Endothelial cell of umbilical vein (primary cell): ENCODE measurements around the gene GIPR. TPM values are rescaled to one million over a fixed set of nuclear protein-coding genes. Genes with fewer than 3 reads are reported as not detected.
A peak's percentile ranks its signal among the peaks of the same experiment; 100 is the strongest.

Experiments used
- BruUV-seq: library from RNA; stranded (reverse); fragments of 400-500 nt; replicated peaks from 2 replicates; lab custom pipeline; 2021; lab: Mats Ljungman, UMichigan
- CTCF ChIA-PET: fragments of 300-600, 350-600 bp; sonication (Branson Sonifier 250); formaldehyde crosslinking; loops from one replicate; lab custom pipeline; 2021; ENCODE audit warnings: antibody characterized with exemption, inconsistent platforms; lab: Charles Lee
- POLR2A ChIA-PET: fragments of 300-600, 350-600 bp; sonication (Branson Sonifier 250); formaldehyde crosslinking; loops from one replicate; lab custom pipeline; 2021; ENCODE audit warnings: antibody characterized with exemption, inconsistent platforms; lab: Charles Lee
- DNase-seq: peaks from one replicate; pipeline ENCODE4 v3.0.0-alpha.2; 2011; ENCODE audit warnings: low read depth, low spot score
- FAIRE-seq: peaks from 2 replicates; lab custom pipeline; 2011; peaks lifted over from hg19 to GRCh38; lab: Jason Lieb, UNC
- H2AFZ ChIP-seq: 2 replicates; pipeline ENCODE4 v1.6.0; 2012; ENCODE audit warnings: low read depth, low read length, control low read depth, inconsistent platforms
- H3K27ac ChIP-seq: 2 replicates; pipeline ENCODE4 v1.5.1; 2011; ENCODE audit warnings: low read depth, mild to moderate bottlenecking, control low read depth, low read length, moderate library complexity; ENCODE audit not compliant: insufficient read depth
- H3K27me3 ChIP-seq, 2 experiments: 2 replicates each; pipeline versions ENCODE4 v1.6.0 to v1.6.1; 2011; ENCODE audit warnings: low read length in 2 of 2, mixed read lengths in 1 of 2; ENCODE audit not compliant: control insufficient read depth in 2 of 2, insufficient read depth in 2 of 2
- H3K36me3 ChIP-seq, 2 experiments: 2 replicates in 1 of 2; 3 replicates in 1 of 2; pipeline ENCODE4 v1.5.1; 2011; ENCODE audit warnings: low read length in 2 of 2, mild to moderate bottlenecking in 1 of 2, moderate library complexity in 1 of 2; ENCODE audit not compliant: control insufficient read depth in 2 of 2, insufficient read depth in 2 of 2; ENCODE audit errors: extremely low read depth in 1 of 2
- H3K4me1 ChIP-seq: 3 replicates; pipeline ENCODE4 v1.5.1; 2011; ENCODE audit warnings: mild to moderate bottlenecking, low read length; ENCODE audit not compliant: control insufficient read depth, insufficient read depth; ENCODE audit errors: extremely low read depth
- H3K4me2 ChIP-seq: 2 replicates; pipeline ENCODE4 v1.6.1; 2011; ENCODE audit warnings: low read length, control low read depth, mixed read lengths; ENCODE audit not compliant: insufficient read depth
- H3K4me3 ChIP-seq, 3 experiments: fragments of 200-600 bp in 1 of 3; sonication (generic), shearing (Covaris generic) in 1 of 3; replicated peaks in 1 of 3; 2 replicates each; pipeline ENCODE4 v1.5.1; 2011 to 2016; ENCODE audit warnings: control low read depth in 3 of 3, low read length in 3 of 3, mild to moderate bottlenecking in 2 of 3, inconsistent platforms in 1 of 3, low read depth in 1 of 3, moderate library complexity in 1 of 3; ENCODE audit not compliant: insufficient read depth in 1 of 3
- H3K79me2 ChIP-seq: 2 replicates; pipeline ENCODE4 v1.6.0; 2012; ENCODE audit warnings: low read length, inconsistent platforms; ENCODE audit not compliant: control insufficient read depth, insufficient read depth
- H3K9ac ChIP-seq: replicated peaks from 2 replicates; pipeline ENCODE3; 2011; ENCODE audit warnings: low read length, control low read depth; ENCODE audit not compliant: insufficient read depth; ENCODE audit errors: extremely low read depth
- H3K9me1 ChIP-seq: replicated peaks from 3 replicates; pipeline ENCODE4 v1.6.0; 2011; ENCODE audit warnings: mild to moderate bottlenecking, low read length; ENCODE audit not compliant: control insufficient read depth, insufficient read depth; ENCODE audit errors: extremely low read depth
- H3K9me3 ChIP-seq: replicated peaks from 2 replicates; pipeline ENCODE4 v1.5.1; 2012; ENCODE audit warnings: low read length, inconsistent platforms; ENCODE audit not compliant: control insufficient read depth, insufficient read depth
- H4K20me1 ChIP-seq: replicated peaks from 2 replicates; pipeline ENCODE3; 2011; ENCODE audit warnings: mild to moderate bottlenecking, low read length; ENCODE audit not compliant: control insufficient read depth, insufficient read depth; ENCODE audit errors: extremely low read depth
- EZH2 ChIP-seq: IDR thresholded peaks from 2 replicates; pipeline ENCODE4 v1.6.1; 2012; ENCODE audit warnings: borderline replicate concordance, low read depth, mild to moderate bottlenecking, moderate library complexity, low read length, inconsistent platforms; ENCODE audit not compliant: severe bottlenecking
- FOS ChIP-seq: IDR thresholded peaks from 2 replicates; pipeline ENCODE4 v1.6.1; 2011; ENCODE audit warnings: mild to moderate bottlenecking, low read length, moderate library complexity, borderline replicate concordance; ENCODE audit not compliant: insufficient read depth
- GATA2 ChIP-seq: IDR thresholded peaks from 2 replicates; pipeline ENCODE4 v1.7.0; 2011; ENCODE audit warnings: low read depth, mild to moderate bottlenecking, moderate library complexity, mixed read lengths, low read length; ENCODE audit not compliant: insufficient read length, insufficient read depth
- JUN ChIP-seq: IDR thresholded peaks from 2 replicates; pipeline ENCODE4 v1.6.1; 2011; ENCODE audit warnings: borderline replicate concordance, low read depth; ENCODE audit not compliant: insufficient read length, insufficient read depth
- MYC ChIP-seq: IDR thresholded peaks from one replicate; pipeline ENCODE4 v1.6.1; 2011; ENCODE audit warnings: mild to moderate bottlenecking, low read depth, low read length
- POLR2A ChIP-seq: IDR thresholded peaks from 2 replicates; pipeline ENCODE4 v1.6.1; 2012; ENCODE audit warnings: low read depth, mild to moderate bottlenecking, control low read depth, low read length
- POLR2AphosphoS5 ChIP-seq: IDR thresholded peaks from 2 replicates; pipeline ENCODE4 v1.6.1; 2012; ENCODE audit warnings: low read depth, mild to moderate bottlenecking, control low read depth, low read length, moderate library complexity; ENCODE audit not compliant: insufficient read depth
- dilution Hi-C: fragments of 300-500 bp; cut with MboI; formaldehyde crosslinking; loops from one replicate; pipeline ENCODE4 v1.15.0; 2019; ENCODE audit warnings: low sequenced_read_pairs; ENCODE audit not compliant: extremely low pct_ligation_motif_present
- intact Hi-C: fragments of 100-400 bp; cut with micrococcal nuclease; formaldehyde crosslinking; loops from one replicate; pipeline ENCODE4 v1.10.0; 2022
- polyA plus RNA-seq, 4 experiments: library from polyadenylated mRNA; depleted of rRNA in 3 of 4; stranded (reverse) in 3 of 4; unstranded in 1 of 4; fragments of >200 nt; gene quantifications; 2 replicates each; pipeline versions ENCODE4 v1.2.1 to v1.2.3, GENCODE V29; 2011 to 2012; ENCODE audit warnings: missing spikeins in 1 of 4
- total RNA-seq: library from RNA; stranded (reverse); gene quantifications from 2 replicates; pipeline ENCODE4 v1.2.3, GENCODE V29; 2021
- TF ChIP-seq, protein P1 (sequence below): IDR thresholded peaks from 2 replicates; pipeline ENCODE4 v1.6.1; 2011; ENCODE audit not compliant: insufficient read depth, insufficient read length
- TF ChIP-seq, protein P2 (sequence below), 2 donors: IDR thresholded peaks; 1 replicate in 1 of 2; 2 replicates in 1 of 2; pipeline ENCODE4 v1.5.1; 2011; ENCODE audit warnings: low read length in 2 of 2, mild to moderate bottlenecking in 2 of 2, moderate library complexity in 2 of 2, control low read depth in 1 of 2, inconsistent platforms in 1 of 2, low read depth in 1 of 2; ENCODE audit not compliant: insufficient read depth in 1 of 2; ENCODE audit errors: extremely low read depth in 1 of 2

The GIPR gene
- total and polyA plus RNA-seq, 2 donors (not counting 3 experiments of a cell fraction or from before 2014, with no cell fraction given): not detected

DNA sequence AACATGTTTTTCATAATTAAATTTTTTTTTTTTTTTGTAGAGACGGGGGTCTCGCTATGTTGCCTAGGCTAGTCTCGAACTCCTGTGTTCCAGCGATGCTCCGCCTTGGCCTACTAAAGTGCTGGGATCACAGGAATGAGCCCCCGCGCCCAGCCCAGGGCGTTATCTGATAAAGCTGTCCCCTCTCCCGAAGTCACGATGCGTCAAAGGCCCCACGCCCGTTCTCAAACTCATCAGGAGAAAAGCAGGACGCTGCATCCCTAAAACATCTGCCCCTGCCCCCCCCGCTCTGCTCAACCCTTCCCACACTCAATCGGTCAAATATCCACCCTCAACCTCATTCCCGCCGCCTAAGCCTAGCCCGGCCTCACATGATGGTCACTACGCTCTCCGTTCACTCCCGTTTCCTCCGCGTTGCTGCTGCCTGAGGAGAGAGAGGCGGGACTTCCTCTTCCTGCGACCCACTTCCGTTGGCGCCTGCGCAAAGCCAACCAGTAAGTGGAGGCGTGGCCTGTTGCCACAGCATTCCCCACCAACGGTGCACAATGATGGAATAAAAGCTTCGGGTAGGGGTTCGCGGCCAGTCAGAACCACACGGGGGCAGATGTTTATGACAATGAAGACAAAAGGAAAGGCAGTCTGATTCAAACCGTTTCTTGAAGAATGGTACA, 23.6 kb downstream of the GIPR start, which contains the start of gene SNRPD2:
Gene SNRPD2 (minus strand): TSS at position 438 of the 671 bp plus-strand sequence. CDS start 65 bp downstream, at position 373.
- H3K27ac ChIP-seq: peak within 1 kb of the TSS; percentile 82
- H3K4me2 ChIP-seq: peak within 1 kb of the TSS; percentile 74
- BruUV-seq: TSS peak; percentile 50
- ChIA-PET CTCF (interaction anchor here (1.0 to 5.1 kb wide), 21 partner anchors 9 to 252 kb away, joined by 3 to 56 read pairs (median 6); partner anchors contain the start of genes FBXO46 and SIX5), POLR2A (interaction anchor here (0.5 to 1.8 kb wide), 7 partner anchors 14 to 1139 kb away, joined by 3 to 10 read pairs (median 4); partner anchors contain the start of gene SIX5)
- DNase-seq: peak; percentile 96
- H4K20me1 ChIP-seq: no peaks in the 10 kb centered on the region
- H2AFZ ChIP-seq: peak within 1 kb of the TSS; percentile 80
- intact Hi-C loops: loop anchor here (1.0 to 5.0 kb wide), 8 partner anchors 10 to 264 kb away; partner anchors contain the start of gene FBXO46
- H3K27me3 ChIP-seq: no peaks in the 10 kb centered on the region
- no peaks in the 10 kb centered on the region for H3K9me3 ChIP-seq
- peak within 1 kb of the TSS; percentile 88 for H3K9ac ChIP-seq
- dilution Hi-C loops: no loop called here
- FAIRE-seq: no peak
- no peaks in the 10 kb centered on the region for H3K9me1 ChIP-seq
- H3K79me2 ChIP-seq: peaks cover 24% of the 10 kb centered on the region
- peaks cover 8 to 19% of the 10 kb centered on the region in 2 experiments for H3K36me3 ChIP-seq
- H3K4me3 ChIP-seq: peak within 1 kb of the TSS; percentile 70 to 93 (median 85)
- peaks cover 9% of the 10 kb centered on the region for H3K4me1 ChIP-seq
- TF ChIP-seq GATA2 (peak; percentile 47), FOS (no peak), EZH2 (no peak), JUN (no peak), MYC (peak; percentile 77), POLR2A (peak; percentile 98), POLR2AphosphoS5 (peak; percentile 96)
- TF ChIP-seq, protein P1, sequence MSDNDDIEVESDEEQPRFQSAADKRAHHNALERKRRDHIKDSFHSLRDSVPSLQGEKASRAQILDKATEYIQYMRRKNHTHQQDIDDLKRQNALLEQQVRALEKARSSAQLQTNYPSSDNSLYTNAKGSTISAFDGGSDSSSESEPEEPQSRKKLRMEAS: peak; percentile 53
- TF ChIP-seq, protein P2, sequence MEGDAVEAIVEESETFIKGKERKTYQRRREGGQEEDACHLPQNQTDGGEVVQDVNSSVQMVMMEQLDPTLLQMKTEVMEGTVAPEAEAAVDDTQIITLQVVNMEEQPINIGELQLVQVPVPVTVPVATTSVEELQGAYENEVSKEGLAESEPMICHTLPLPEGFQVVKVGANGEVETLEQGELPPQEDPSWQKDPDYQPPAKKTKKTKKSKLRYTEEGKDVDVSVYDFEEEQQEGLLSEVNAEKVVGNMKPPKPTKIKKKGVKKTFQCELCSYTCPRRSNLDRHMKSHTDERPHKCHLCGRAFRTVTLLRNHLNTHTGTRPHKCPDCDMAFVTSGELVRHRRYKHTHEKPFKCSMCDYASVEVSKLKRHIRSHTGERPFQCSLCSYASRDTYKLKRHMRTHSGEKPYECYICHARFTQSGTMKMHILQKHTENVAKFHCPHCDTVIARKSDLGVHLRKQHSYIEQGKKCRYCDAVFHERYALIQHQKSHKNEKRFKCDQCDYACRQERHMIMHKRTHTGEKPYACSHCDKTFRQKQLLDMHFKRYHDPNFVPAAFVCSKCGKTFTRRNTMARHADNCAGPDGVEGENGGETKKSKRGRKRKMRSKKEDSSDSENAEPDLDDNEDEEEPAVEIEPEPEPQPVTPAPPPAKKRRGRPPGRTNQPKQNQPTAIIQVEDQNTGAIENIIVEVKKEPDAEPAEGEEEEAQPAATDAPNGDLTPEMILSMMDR (IDR thresholded peaks at IDR 0.05; ENCODE audit: extremely low read depth in 1 of 2, insufficient read depth in 1 of 2, low read depth in 1 of 2, low read length in 2 of 2): no peak
